H9 (cell line): ENCODE measurements around the gene BAIAP2. TPM values are rescaled to one million over a fixed set of nuclear protein-coding genes. Genes with fewer than 3 reads are reported as not detected.
A peak's percentile ranks its signal among the peaks of the same experiment; 100 is the strongest.

Source experiments
- DNase-seq: peaks from one replicate; pipeline ENCODE4 v3.0.0-alpha.2; 2017
- H2AFZ ChIP-seq: one replicate; pipeline ENCODE4 v1.6.1; 2013; ENCODE audit warnings: mild to moderate bottlenecking, low read length, control low read depth, moderate library complexity
- H2AK5ac ChIP-seq: 2 replicates; pipeline ENCODE4 v1.6.1; 2013; ENCODE audit warnings: low read length, control low read depth, mixed read lengths; ENCODE audit not compliant: insufficient read length
- H2BK120ac ChIP-seq: one replicate; pipeline ENCODE4 v1.6.1; 2013; ENCODE audit warnings: low read depth, mild to moderate bottlenecking, low read length, control low read depth, inconsistent platforms; ENCODE audit not compliant: poor library complexity, severe bottlenecking
- H2BK12ac ChIP-seq: 2 replicates; pipeline ENCODE4 v1.6.1; 2013; ENCODE audit warnings: low read length, control low read depth, mixed read lengths, low read depth; ENCODE audit not compliant: insufficient read length
- H2BK15ac ChIP-seq: 2 replicates; pipeline ENCODE4 v1.6.1; 2013; ENCODE audit warnings: low read depth, low read length, control low read depth
- H2BK20ac ChIP-seq: one replicate; pipeline ENCODE4 v1.6.1; 2013; ENCODE audit warnings: low read depth, mild to moderate bottlenecking, low read length, control low read depth, inconsistent platforms; ENCODE audit not compliant: poor library complexity, severe bottlenecking
- H2BK5ac ChIP-seq: 2 replicates; pipeline ENCODE4 v1.6.1; 2013; ENCODE audit warnings: low read length, control low read depth, mixed read lengths; ENCODE audit not compliant: insufficient read length
- H3K14ac ChIP-seq: 2 replicates; pipeline ENCODE4 v1.6.1; 2013; ENCODE audit warnings: low read length, control low read depth; ENCODE audit not compliant: insufficient read depth
- H3K18ac ChIP-seq: 2 replicates; pipeline ENCODE4 v1.6.1; 2013; ENCODE audit warnings: low read depth, mild to moderate bottlenecking, mixed read lengths, low read length, control low read depth; ENCODE audit not compliant: insufficient read length
- H3K23ac ChIP-seq: 2 replicates; pipeline ENCODE4 v1.6.1; 2013; ENCODE audit warnings: low read length, control low read depth, mixed read lengths, low read depth; ENCODE audit not compliant: insufficient read length
- H3K23me2 ChIP-seq: 2 replicates; pipeline ENCODE4 v1.6.1; 2013; ENCODE audit warnings: low read depth, mild to moderate bottlenecking, mixed read lengths, low read length, control low read depth; ENCODE audit not compliant: insufficient read length, poor library complexity, severe bottlenecking
- H3K27ac ChIP-seq: 2 replicates; pipeline ENCODE4 v1.5.1; 2013; ENCODE audit warnings: low read length, control low read depth, mixed read lengths, low read depth; ENCODE audit not compliant: insufficient read length
- H3K27me3 ChIP-seq: 2 replicates; pipeline ENCODE4 v1.6.1; 2013; ENCODE audit warnings: low read length, control low read depth, inconsistent platforms; ENCODE audit not compliant: insufficient read depth
- H3K4ac ChIP-seq: 2 replicates; pipeline ENCODE4 v1.6.1; 2013; ENCODE audit warnings: low read depth, mild to moderate bottlenecking, control low read depth, inconsistent platforms, low read length, moderate library complexity
- H3K4me1 ChIP-seq: 2 replicates; pipeline ENCODE4 v1.6.1; 2013; ENCODE audit warnings: low read length, control low read depth, inconsistent platforms; ENCODE audit not compliant: insufficient read depth
- H3K4me2 ChIP-seq: 2 replicates; pipeline ENCODE4 v1.6.1; 2013; ENCODE audit warnings: low read length, control low read depth, mixed read lengths; ENCODE audit not compliant: insufficient read length, insufficient read depth
- H3K56ac ChIP-seq: 2 replicates; pipeline ENCODE4 v1.6.1; 2013; ENCODE audit warnings: low read depth, mild to moderate bottlenecking, mixed read lengths, low read length, control low read depth; ENCODE audit not compliant: insufficient read length
- H3K79me1 ChIP-seq: 2 replicates; pipeline ENCODE4 v1.6.1; 2013; ENCODE audit warnings: low read depth, mild to moderate bottlenecking, moderate library complexity, low read length, control low read depth, inconsistent platforms; ENCODE audit not compliant: insufficient read depth, poor library complexity, severe bottlenecking
- H3K79me2 ChIP-seq: 2 replicates; pipeline ENCODE4 v1.6.1; 2013; ENCODE audit warnings: low read length, control low read depth, inconsistent platforms; ENCODE audit not compliant: insufficient read depth
- H3K9ac ChIP-seq: 2 replicates; pipeline ENCODE4 v1.6.1; 2013; ENCODE audit warnings: low read length, control low read depth, mixed read lengths; ENCODE audit not compliant: insufficient read length; ENCODE audit errors: extremely low read depth
- H3K9me3 ChIP-seq: one replicate; pipeline ENCODE4 v1.6.1; 2013; ENCODE audit warnings: low read depth, low read length, inconsistent platforms; ENCODE audit not compliant: control insufficient read depth
- H3T11ph ChIP-seq: one replicate; pipeline ENCODE4 v1.6.1; 2013; ENCODE audit warnings: mild to moderate bottlenecking, low read length, control low read depth, inconsistent platforms
- H4K20me1 ChIP-seq: one replicate; pipeline ENCODE4 v1.6.1; 2013; ENCODE audit not compliant: control insufficient read depth, insufficient read length, insufficient read depth
- H4K5ac ChIP-seq: 2 replicates; pipeline ENCODE4 v1.6.1; 2013; ENCODE audit warnings: low read depth, mild to moderate bottlenecking, mixed read lengths, low read length, control low read depth; ENCODE audit not compliant: insufficient read length
- H4K8ac ChIP-seq: replicated peaks from 2 replicates; pipeline ENCODE4 v1.6.1; 2013; ENCODE audit warnings: low read length, control low read depth, mixed read lengths, low read depth; ENCODE audit not compliant: insufficient read length
- H4K91ac ChIP-seq: 2 replicates; pipeline ENCODE4 v1.6.1; 2013; ENCODE audit warnings: low read depth, mild to moderate bottlenecking, moderate library complexity, mixed read lengths, low read length, control low read depth; ENCODE audit not compliant: insufficient read length
- H3K27ac Mint-ChIP-seq, 3 experiments: 2 replicates in 2 of 3; 3 replicates in 1 of 3; pipeline ENCODE4 v1.8.0; 2020 to 2021; ENCODE audit warnings: mixed read lengths in 3 of 3, mild to moderate bottlenecking in 1 of 3, moderate library complexity in 1 of 3
- H3K27me3 Mint-ChIP-seq: 2 replicates; pipeline ENCODE4 v1.8.0; 2021; ENCODE audit warnings: low read depth, mild to moderate bottlenecking, moderate library complexity, mixed read lengths
- H3K36me3 Mint-ChIP-seq, 3 experiments: 2 replicates in 2 of 3; 3 replicates in 1 of 3; pipeline ENCODE4 v1.8.0; 2020 to 2021; ENCODE audit warnings: low read depth in 3 of 3, mixed read lengths in 3 of 3; ENCODE audit not compliant: insufficient read depth in 1 of 3
- H3K4me1 Mint-ChIP-seq, 2 experiments: 2 replicates each; pipeline ENCODE4 v1.8.0; 2020; ENCODE audit warnings: mixed read lengths in 2 of 2
- H3K4me3 Mint-ChIP-seq, 2 experiments: 2 replicates in 1 of 2; 3 replicates in 1 of 2; pipeline ENCODE4 v1.8.0; 2020 to 2021; ENCODE audit warnings: mild to moderate bottlenecking in 2 of 2, mixed read lengths in 2 of 2, moderate library complexity in 1 of 2
- H3K9me3 Mint-ChIP-seq, 2 experiments: 2 replicates in 1 of 2; 3 replicates in 1 of 2; pipeline ENCODE4 v1.8.0; 2020; ENCODE audit warnings: mild to moderate bottlenecking in 2 of 2, mixed read lengths in 2 of 2, moderate library complexity in 1 of 2
- WGBS: extraction: QIAGEN DNeasy Blood & Tissue Kit; methylation state at CpG from one replicate; pipeline ENCODE4 v1.1.7; 2013; ENCODE audit warnings: missing lambda C conversion rate, low lambda C conversion rate, mixed read lengths; ENCODE audit not compliant: insufficient read length; ENCODE audit errors: extremely low coverage; 5-methylcytosine and 5-hydroxymethylcytosine counted together
- total RNA-seq: library from RNA; stranded (reverse); gene quantifications from 2 replicates; pipeline ENCODE4 v1.2.1, GENCODE V29; 2021
- TF ChIP-seq, protein P1 (sequence below): fragments of 200-600 bp; sonication (generic); conservative IDR thresholded peaks from 3 replicates; pipeline ENCODE4 v1.8.0; 2021; ENCODE audit warnings: antibody characterized with exemption, mild to moderate bottlenecking

BAIAP2 gene
- total RNA-seq, 1 experiment from 2014 or later, result 27.8 TPM

DNA sequence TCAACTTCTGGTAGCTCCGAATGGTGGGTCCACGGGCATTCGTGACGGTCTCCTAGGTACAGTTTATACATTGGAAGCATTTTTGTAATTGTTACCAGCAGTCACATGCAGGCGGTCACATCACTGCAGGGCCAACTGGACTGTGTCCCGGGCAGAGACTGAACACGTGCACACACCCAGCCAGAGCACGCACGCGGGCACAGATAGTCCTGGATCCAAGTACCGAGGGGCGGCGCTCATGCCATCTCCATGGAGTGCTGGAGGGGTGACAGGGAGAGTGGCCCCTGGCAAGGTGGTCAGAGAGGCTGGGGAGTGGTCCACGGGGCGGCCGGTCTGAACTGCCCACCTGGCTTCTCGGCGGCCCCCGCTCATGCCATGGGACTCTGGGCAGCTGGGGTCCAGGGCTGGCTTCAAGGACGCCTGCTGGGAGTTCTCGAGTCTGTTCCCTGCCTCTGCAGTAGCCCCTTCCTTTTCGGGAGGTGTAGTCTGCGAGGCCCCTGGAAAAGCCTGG lies 34.2 kb downstream of the BAIAP2 start:
- no peaks in the 10 kb centered on the region; a peak in 2 of 7 replicates for H3K36me3 Mint-ChIP-seq

More for the DNA sequence above, 34.2 kb downstream of the BAIAP2 start:
- H3K4ac ChIP-seq, result no peak overlapping the region
- no peak overlapping the region for H3K56ac ChIP-seq
- no peaks in the 10 kb centered on the region for H3K4me1 ChIP-seq
- no peak overlapping the region for H2BK5ac ChIP-seq
- H2BK15ac ChIP-seq, result no peak overlapping the region
- H3K23me2 ChIP-seq, result no peaks in the 10 kb centered on the region
- Mint-ChIP-seq H3K27ac (peak overlapping the region in 2 of 3 experiments; percentile 23 to 65; a peak in 2 of 7 replicates), H3K4me3 (no peak overlapping the region), H3K9me3 (no peaks in the 10 kb centered on the region), H3K4me1 (peaks cover 8 to 13% of the 10 kb centered on the region in 2 experiments), H3K27me3 (no peaks in the 10 kb centered on the region)
- no peak overlapping the region for H4K8ac ChIP-seq
- H4K5ac ChIP-seq, result no peak overlapping the region
- H2BK12ac ChIP-seq, result no peak overlapping the region
- H3K23ac ChIP-seq, result no peak overlapping the region
- no peak overlapping the region for H4K91ac ChIP-seq
- peaks cover 1% of the 10 kb centered on the region for H4K20me1 ChIP-seq
- H3K4me2 ChIP-seq, result no peak overlapping the region
- no CpG with 5 or more reads among the region's 23 CpGs for WGBS
- H3K9me3 ChIP-seq, result no peaks in the 10 kb centered on the region
- no peaks in the 10 kb centered on the region for H3K27me3 ChIP-seq
- H3T11ph ChIP-seq, result no peak overlapping the region
- H3K9ac ChIP-seq, result no peak overlapping the region
- no peak overlapping the region for H3K27ac ChIP-seq
- no peak overlapping the region for H2AFZ ChIP-seq
- H3K14ac ChIP-seq, result no peak overlapping the region; the same call in 1 of the 2 replicates
- H3K79me2 ChIP-seq, result no peaks in the 10 kb centered on the region
- H3K18ac ChIP-seq, result no peak overlapping the region
- no peak overlapping the region for H2AK5ac ChIP-seq
- H2BK120ac ChIP-seq, result no peak overlapping the region
- TF ChIP-seq, protein P1, sequence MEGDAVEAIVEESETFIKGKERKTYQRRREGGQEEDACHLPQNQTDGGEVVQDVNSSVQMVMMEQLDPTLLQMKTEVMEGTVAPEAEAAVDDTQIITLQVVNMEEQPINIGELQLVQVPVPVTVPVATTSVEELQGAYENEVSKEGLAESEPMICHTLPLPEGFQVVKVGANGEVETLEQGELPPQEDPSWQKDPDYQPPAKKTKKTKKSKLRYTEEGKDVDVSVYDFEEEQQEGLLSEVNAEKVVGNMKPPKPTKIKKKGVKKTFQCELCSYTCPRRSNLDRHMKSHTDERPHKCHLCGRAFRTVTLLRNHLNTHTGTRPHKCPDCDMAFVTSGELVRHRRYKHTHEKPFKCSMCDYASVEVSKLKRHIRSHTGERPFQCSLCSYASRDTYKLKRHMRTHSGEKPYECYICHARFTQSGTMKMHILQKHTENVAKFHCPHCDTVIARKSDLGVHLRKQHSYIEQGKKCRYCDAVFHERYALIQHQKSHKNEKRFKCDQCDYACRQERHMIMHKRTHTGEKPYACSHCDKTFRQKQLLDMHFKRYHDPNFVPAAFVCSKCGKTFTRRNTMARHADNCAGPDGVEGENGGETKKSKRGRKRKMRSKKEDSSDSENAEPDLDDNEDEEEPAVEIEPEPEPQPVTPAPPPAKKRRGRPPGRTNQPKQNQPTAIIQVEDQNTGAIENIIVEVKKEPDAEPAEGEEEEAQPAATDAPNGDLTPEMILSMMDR, result no peak
- H2BK20ac ChIP-seq, result no peak overlapping the region
- no peak for DNase-seq
- H3K79me1 ChIP-seq, result no peaks in the 10 kb centered on the region
